ENCODE data around the gene SAA4. TPM values are rescaled to one million over a fixed set of nuclear protein-coding genes. Genes with fewer than 3 reads are reported as not detected.

The SAA4 gene
- total RNA-seq, 1 experiment from 2014 or later: not detected

DNA sequence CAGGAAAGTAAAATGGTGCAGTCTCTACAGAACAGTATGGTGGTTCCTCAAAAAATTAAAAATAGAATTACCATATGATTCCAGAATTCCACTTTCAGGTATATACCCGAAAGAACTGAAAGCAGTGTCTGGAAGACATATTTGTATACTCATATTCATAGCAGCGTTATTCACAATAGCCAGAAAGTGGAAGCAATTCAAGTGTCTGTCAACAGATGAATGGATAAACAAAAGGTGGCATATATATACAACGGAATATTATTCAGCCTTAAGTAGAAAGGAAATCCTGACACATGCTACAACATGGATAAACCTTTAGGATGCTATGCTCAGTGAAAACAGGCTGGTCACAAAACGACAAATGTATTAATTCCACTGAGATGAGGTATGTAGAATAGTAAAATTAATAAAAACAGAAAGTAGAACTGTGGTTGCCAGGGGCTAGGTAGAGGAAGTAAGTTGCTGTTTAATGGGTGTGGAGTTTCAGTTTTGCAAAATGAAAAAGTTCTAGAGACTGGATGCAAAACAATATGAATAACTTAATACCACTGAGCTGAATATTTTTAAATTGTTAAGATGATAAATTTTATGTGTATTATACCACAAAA, 43.9 kb upstream of the SAA4 start:
- intact Hi-C loops (cut with micrococcal nuclease): no loop called here
- Histone ChIP-seq H3K79me2 (ENCODE audit: insufficient read depth, low read length) (no peaks in the 10 kb centered on the region), H3K9ac (ENCODE audit: low read length) (no peak overlapping the region), H3K4me2 (ENCODE audit: low read length) (no peak overlapping the region), H3K27me3 (ENCODE audit: insufficient read depth, low read length) (no peaks in the 10 kb centered on the region), H4K20me1 (ENCODE audit: insufficient read depth) (no peaks in the 10 kb centered on the region), H3K4me3 (replicated peaks in 1 of 2; ENCODE audit: low read depth in 1 of 2, low read length in 2 of 2) (no peak overlapping the region), H3K27ac (ENCODE audit: low read depth, low read length) (no peak overlapping the region), H2AFZ (ENCODE audit: low read depth, low read length, poor library complexity, severe bottlenecking) (no peak overlapping the region), H3K4me1 (ENCODE audit: control insufficient read depth in 1 of 2, insufficient read depth in 2 of 2, low read length in 2 of 2) (no peaks in the 10 kb centered on the region), H3K36me3 (ENCODE audit: control insufficient read depth in 1 of 2, insufficient read depth in 2 of 2, low read length in 2 of 2) (peaks cover 24 to 26% of the 10 kb centered on the region in 2 experiments), H3K9me3 (ENCODE audit: control insufficient read depth in 1 of 2, insufficient read depth in 1 of 2, low read depth in 1 of 2, low read length in 2 of 2) (no peaks in the 10 kb centered on the region), H3K9me2 (ENCODE audit: insufficient read depth) (no peaks in the 10 kb centered on the region)
- DNase-seq (ENCODE audit: low read depth, low spot score): no peak
- no peak for ATAC-seq
- no peak for TF ChIP-seq ATF3 (IDR thresholded peaks at IDR 0.05)
- TF ChIP-seq EZH2 (IDR thresholded peaks at IDR 0.05): no peak
- no peak for TF ChIP-seq CBX3 (IDR thresholded peaks at IDR 0.05; ENCODE audit: low read depth)
- no peak for TF ChIP-seq SP1 (IDR thresholded peaks at IDR 0.05; ENCODE audit: low read depth)
- TF ChIP-seq, protein P1, sequence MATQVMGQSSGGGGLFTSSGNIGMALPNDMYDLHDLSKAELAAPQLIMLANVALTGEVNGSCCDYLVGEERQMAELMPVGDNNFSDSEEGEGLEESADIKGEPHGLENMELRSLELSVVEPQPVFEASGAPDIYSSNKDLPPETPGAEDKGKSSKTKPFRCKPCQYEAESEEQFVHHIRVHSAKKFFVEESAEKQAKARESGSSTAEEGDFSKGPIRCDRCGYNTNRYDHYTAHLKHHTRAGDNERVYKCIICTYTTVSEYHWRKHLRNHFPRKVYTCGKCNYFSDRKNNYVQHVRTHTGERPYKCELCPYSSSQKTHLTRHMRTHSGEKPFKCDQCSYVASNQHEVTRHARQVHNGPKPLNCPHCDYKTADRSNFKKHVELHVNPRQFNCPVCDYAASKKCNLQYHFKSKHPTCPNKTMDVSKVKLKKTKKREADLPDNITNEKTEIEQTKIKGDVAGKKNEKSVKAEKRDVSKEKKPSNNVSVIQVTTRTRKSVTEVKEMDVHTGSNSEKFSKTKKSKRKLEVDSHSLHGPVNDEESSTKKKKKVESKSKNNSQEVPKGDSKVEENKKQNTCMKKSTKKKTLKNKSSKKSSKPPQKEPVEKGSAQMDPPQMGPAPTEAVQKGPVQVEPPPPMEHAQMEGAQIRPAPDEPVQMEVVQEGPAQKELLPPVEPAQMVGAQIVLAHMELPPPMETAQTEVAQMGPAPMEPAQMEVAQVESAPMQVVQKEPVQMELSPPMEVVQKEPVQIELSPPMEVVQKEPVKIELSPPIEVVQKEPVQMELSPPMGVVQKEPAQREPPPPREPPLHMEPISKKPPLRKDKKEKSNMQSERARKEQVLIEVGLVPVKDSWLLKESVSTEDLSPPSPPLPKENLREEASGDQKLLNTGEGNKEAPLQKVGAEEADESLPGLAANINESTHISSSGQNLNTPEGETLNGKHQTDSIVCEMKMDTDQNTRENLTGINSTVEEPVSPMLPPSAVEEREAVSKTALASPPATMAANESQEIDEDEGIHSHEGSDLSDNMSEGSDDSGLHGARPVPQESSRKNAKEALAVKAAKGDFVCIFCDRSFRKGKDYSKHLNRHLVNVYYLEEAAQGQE (IDR thresholded peaks at IDR 0.05; ENCODE audit: low read depth): no peak
- no peak for TF ChIP-seq ZBTB33 (IDR thresholded peaks at IDR 0.05; ENCODE audit: extremely low read depth, insufficient replicate concordance, low read length)
- TF ChIP-seq, protein P2, sequence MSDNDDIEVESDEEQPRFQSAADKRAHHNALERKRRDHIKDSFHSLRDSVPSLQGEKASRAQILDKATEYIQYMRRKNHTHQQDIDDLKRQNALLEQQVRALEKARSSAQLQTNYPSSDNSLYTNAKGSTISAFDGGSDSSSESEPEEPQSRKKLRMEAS (IDR thresholded peaks at IDR 0.05): no peak
- TF ChIP-seq ZFX (IDR thresholded peaks at IDR 0.05): no peak
- TF ChIP-seq EZH2phosphoT487 (IDR thresholded peaks at IDR 0.05; ENCODE audit: borderline replicate concordance): no peak
- TF ChIP-seq CTCF (IDR thresholded peaks at IDR 0.05 in 2 of 3, conservative IDR thresholded peaks at IDR 0.05 in 1 of 3; ENCODE audit: borderline replicate concordance in 1 of 3, insufficient read depth in 1 of 3, low read depth in 2 of 3, low read length in 2 of 3): no peak
- no peak for TF ChIP-seq CEBPB (IDR thresholded peaks at IDR 0.05; ENCODE audit: low read depth)
- no peak for TF ChIP-seq FOSL1 (IDR thresholded peaks at IDR 0.05; ENCODE audit: low read depth)
- no peak for TF ChIP-seq JUND (IDR thresholded peaks at IDR 0.05)
- no peak for TF ChIP-seq RAD21 (IDR thresholded peaks at IDR 0.05; ENCODE audit: low read depth)
- TF ChIP-seq YY1 (IDR thresholded peaks at IDR 0.05; ENCODE audit: extremely low read depth, insufficient replicate concordance, low read depth, low read length): no peak
- TF ChIP-seq SRF (IDR thresholded peaks at IDR 0.05; ENCODE audit: low read depth): no peak
- TF ChIP-seq SIN3A (IDR thresholded peaks at IDR 0.05; ENCODE audit: low read depth): no peak
- TF ChIP-seq EGR1 (IDR thresholded peaks at IDR 0.05; ENCODE audit: low read depth): no peak
- TF ChIP-seq ELF1 (IDR thresholded peaks at IDR 0.05; ENCODE audit: borderline replicate concordance, low read depth): no peak
- BruUV-seq (replicated peaks): no TSS peak
- ChIA-PET CTCF (no interaction called here), RAD21 (ENCODE audit: low non-redundant PET in 1 of 2, low total read pairs in 2 of 2, uncharacterized antibody in 2 of 2, unreplicated experiment in 2 of 2) (no interaction called here), POLR2A (no interaction called here)

Measured in HCT116 (cell line).